Esophagus mucosa (tissue), 1 donor: Measurements from ENCODE around the gene CDH23. TPM values are rescaled to one million over a fixed set of nuclear protein-coding genes. Genes with fewer than 3 reads are reported as not detected.

ENCODE experiments used
- ATAC-seq: fragments of 200-7000 bp; cut with Tn5 transposase; one replicate; pipeline ENCODE4 v1.9.1; 2020
- total RNA-seq: library from RNA; stranded (reverse); gene quantifications from one replicate; pipeline ENCODE4 v1.2.4, GENCODE V29; 2023
- donor health status: DM: yes; HTN: yes; CAD: no.

CDH23 gene
- total RNA-seq, 1 donor from 2014 or later: 1.3 TPM

- ATAC-seq: no peak
Measured at GRCh38 chr10:71467569-71468362, 71.0 kb downstream of the CDH23 start.

- no peak for ATAC-seq
Measured at GRCh38 chr10:71468363-71469094, 71.8 kb downstream of the CDH23 start.

GRCh38 chr10:71471006-71471405 is 74.3 kb downstream of the CDH23 start:
- ATAC-seq: no peak

GRCh38 chr10:71471957-71472365 is 75.2 kb downstream of the CDH23 start:
- ATAC-seq: no peak

- ATAC-seq: no peak
Measured at GRCh38 chr10:71472466-71472865, 75.7 kb downstream of the CDH23 start.

GRCh38 chr10:71472912-71473311 is 76.2 kb downstream of the CDH23 start:
- ATAC-seq: no peak

- ATAC-seq: no peak
Measured at GRCh38 chr10:71473671-71474599, 77.2 kb downstream of the CDH23 start.

GRCh38 chr10:71474702-71475242 is 78.1 kb downstream of the CDH23 start:
- no peak for ATAC-seq

GRCh38 chr10:71475243-71475871 is 78.6 kb downstream of the CDH23 start:
- ATAC-seq: peak; percentile 22

- ATAC-seq: no peak
Measured at GRCh38 chr10:71476228-71477011, 79.7 kb downstream of the CDH23 start.

GRCh38 chr10:71478173-71478572 is 81.5 kb downstream of the CDH23 start:
- no peak for ATAC-seq

GRCh38 chr10:71478813-71479365 is 82.2 kb downstream of the CDH23 start:
- ATAC-seq: no peak

GRCh38 chr10:71479831-71480230 is 83.1 kb downstream of the CDH23 start:
- ATAC-seq: no peak

GRCh38 chr10:71480662-71481061 is 83.9 kb downstream of the CDH23 start:
- ATAC-seq: no peak

GRCh38 chr10:71481746-71482410 is 85.2 kb downstream of the CDH23 start:
- ATAC-seq: no peak

GRCh38 chr10:71482620-71483019 is 85.9 kb downstream of the CDH23 start:
- no peak for ATAC-seq

GRCh38 chr10:71483135-71483534 is 86.4 kb downstream of the CDH23 start:
- ATAC-seq: no peak

- ATAC-seq: no peak
Measured at GRCh38 chr10:71483885-71484751, 87.4 kb downstream of the CDH23 start.

GRCh38 chr10:71486484-71487114 is 89.9 kb downstream of the CDH23 start:
- ATAC-seq: peak; percentile 72
